ENCODE results near the gene BAZ2B.
"Not testable (repeated sequence)": the region's sequence is repeated elsewhere in the genome, so short reads cannot be mapped to it uniquely, and the experiment has no call there.

Gene BAZ2B

GRCh38 chr2:159571540-159572260, 44.6 kb downstream of the BAZ2B start:
- no peak for FAIRE-seq

DNA sequence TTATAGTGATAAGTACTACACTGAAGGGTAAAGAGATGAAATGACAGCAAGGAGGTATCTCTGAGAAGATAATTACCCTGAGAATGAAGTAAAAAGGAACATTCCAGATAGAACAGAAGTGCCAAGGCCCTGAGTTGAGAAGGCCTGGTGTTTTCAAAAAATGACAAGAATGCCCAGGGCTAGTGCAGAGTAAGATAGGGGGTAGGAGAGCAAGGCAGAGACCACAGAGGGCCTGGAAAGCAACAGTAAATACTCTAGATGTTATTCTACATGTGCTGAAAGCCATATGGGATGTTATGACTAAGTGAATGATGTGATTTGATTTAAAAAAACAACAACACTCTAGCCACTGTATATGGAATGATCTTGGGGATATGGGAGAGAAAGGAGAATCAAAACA, 52.3 kb downstream of the BAZ2B start:
- no peak for FAIRE-seq

DNA sequence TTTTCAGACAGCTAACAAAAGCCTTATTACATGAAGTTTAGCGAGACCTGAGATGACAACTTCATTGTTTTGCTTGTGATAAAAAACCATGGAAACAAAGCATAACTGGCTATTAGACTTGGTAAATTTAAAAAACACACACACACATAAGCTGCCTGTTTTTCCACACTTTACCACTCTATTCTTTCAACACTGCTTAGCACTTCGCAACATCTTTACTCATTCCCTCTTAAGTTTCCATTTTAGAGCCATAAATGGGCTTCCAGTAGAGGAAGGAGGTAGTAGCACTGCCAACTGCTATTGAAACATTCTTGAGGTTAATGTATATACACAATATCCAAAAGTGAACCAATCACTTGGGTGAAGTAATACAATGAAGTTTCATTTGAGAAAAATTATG, 54.1 kb downstream of the BAZ2B start:
- no peak for FAIRE-seq

DNA sequence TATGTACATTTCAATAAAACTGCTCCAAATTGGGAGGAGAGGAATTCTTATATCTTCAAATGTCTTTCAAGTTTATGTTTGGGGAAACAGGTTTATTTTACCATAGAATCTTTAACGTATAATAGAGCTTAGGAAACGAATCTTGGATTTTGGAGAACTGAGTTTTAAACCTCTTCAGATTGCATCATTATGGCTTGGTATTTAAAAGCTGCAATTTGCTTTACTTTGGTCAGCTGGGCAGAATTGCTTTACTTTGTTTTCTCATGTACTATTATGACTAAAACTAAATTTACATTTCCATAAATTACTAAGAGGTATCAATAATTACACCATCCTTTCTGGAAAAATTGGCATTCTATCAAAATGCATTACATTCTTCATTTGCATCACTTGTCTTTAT, 54.6 kb downstream of the BAZ2B start:
- FAIRE-seq: no peak

- FAIRE-seq: no peak
Measured at GRCh38 chr2:159561242-159561641, 55.1 kb downstream of the BAZ2B start.

GRCh38 chr2:159559034-159559433, 57.3 kb downstream of the BAZ2B start:
- FAIRE-seq: no peak

- FAIRE-seq: no peak
Measured at GRCh38 chr2:159558479-159558878, 57.9 kb downstream of the BAZ2B start.

- FAIRE-seq: no peak
Measured at GRCh38 chr2:159557437-159558034, 58.8 kb downstream of the BAZ2B start.

GRCh38 chr2:159555651-159556392, 60.5 kb downstream of the BAZ2B start:
- peak; percentile 98 for FAIRE-seq

GRCh38 chr2:159553727-159554126, 62.6 kb downstream of the BAZ2B start:
- peak; percentile 30 for FAIRE-seq

DNA sequence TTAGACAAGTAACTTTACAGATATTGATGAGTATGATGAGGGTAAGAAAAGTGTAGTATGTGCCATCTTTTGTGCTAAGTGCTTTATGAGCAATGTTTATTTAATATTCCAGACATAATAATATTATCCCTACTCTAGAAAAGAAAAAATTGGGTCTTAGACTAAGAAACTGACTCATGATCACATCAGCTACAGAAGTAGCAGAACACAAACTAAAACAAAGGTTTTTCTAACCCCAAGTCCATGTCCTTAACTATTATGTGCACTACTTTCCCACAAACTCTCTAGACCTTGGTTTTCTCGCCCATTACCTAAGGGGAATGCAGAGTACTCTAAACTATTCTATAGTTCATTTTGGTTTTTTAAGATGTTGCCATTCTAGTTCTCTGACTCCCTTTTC, 64.5 kb downstream of the BAZ2B start:
- FAIRE-seq: no peak

GRCh38 chr2:159550231-159550630, 66.1 kb downstream of the BAZ2B start:
- no peak for FAIRE-seq

DNA sequence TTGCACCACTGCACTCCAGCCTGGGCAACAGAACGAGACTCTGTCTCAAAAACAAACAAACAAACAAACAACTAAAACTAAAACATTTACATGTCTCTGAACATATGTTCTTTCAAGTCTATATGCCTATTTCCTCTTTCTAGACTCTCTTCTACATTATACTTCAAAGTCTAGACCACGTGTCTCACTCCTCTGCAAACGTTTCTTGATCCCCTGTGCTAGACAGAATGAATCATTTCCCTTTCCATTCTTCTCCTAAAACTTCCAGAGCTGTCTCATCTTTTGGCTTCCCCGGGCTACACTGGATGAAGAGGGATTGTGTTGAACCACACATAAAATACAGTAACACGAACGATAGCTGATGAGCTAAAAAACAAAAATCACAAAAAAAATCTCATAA, 67.1 kb downstream of the BAZ2B start:
- no peak for FAIRE-seq

DNA sequence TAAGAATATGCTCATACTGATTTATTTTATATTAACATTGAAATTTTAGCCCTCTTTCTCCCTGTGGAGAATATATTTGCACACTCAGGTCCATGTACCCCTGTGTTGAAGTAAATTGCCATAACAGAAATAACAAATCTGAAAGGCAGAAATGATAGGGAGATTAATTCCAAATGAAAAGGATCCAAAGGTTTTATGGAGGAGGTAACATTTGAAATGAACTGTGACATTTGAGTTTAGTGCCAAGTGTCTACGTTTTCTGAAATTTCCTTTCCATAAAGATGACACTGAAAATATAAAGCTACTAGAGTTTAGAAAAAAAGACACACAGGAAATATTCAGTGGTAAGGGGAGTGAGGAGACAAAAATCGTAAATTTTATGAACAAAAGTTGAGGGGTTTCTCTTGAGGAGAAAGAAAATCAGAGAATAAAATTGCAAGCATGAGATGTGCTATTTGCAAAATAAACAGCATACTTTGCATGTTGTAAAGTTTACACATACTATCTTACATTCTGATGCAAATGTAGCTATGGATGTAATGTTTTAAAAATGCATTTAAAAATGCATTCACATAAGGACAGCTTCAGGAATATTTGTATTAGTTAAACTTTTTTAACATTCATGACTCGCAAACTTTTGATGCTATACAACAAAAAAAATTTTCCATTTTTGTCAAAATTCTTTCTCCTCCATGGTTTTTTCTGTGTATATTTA, 69.5 kb downstream of the BAZ2B start:
- FAIRE-seq: no peak

DNA sequence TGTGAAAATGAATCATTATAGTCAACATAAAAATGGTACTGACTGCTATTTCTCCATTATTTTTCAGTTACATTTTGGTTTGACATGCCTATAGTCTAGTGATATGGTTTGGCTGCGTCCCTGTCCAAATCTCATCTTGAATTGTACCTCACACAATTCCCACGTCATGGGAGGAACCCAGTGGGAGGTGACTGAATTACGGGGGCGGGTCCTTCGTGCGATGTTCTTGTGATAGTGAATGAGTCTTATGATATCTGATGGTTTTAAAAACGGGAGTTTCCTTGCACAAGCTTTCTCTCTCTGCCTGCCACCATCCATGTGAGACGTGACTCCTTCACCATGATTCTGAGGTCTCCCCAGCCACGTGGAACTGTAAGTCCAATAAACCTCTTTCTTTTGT, 70.3 kb downstream of the BAZ2B start:
- FAIRE-seq: peak; percentile 70

DNA sequence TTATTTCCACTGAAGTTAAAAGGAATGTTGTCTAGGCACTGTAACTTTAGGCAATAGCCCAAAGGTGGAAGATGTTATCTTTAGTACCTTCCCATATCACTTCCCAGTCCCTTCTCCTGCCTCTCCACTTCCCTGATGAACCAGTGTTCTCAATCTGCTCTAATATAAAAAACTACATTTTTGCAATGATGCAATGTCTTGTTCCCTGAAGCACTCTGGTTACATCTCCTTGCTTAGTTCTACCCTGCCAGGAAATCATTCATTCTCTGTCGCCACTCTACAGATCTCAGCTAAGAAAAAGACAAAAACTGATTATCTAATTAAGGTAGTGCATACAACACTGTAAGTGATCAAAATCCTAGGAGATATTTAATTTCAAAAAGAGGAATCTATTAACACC, 71.3 kb downstream of the BAZ2B start:
- FAIRE-seq: no peak

- FAIRE-seq: no peak
Measured at GRCh38 chr2:159542101-159542500, 74.2 kb downstream of the BAZ2B start.

GRCh38 chr2:159539701-159540100, 76.6 kb downstream of the BAZ2B start:
- no peak for FAIRE-seq

DNA sequence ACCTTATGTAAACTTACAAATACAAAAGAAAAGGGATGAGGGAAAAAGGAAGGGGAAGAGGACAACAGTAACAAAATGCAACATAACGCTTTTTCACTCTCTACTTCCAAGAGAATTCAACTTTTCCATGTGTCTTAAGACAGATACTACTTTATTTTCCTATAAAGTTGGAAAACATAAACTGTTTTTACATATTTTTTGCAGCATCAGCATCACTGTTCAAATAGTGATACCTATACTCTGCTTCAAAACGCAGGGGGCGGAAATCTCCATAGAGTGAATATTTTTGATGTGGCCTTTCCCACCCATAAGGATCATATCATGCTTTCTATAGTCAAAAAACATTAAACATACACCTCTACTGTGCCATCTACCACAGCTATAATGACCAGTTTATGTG, 77.5 kb downstream of the BAZ2B start:
- FAIRE-seq: no peak

- not testable (repeated sequence) for FAIRE-seq
Measured at GRCh38 chr2:159535261-159535660, 81.1 kb downstream of the BAZ2B start.

GRCh38 chr2:159531475-159531874, 84.9 kb downstream of the BAZ2B start:
- FAIRE-seq: no peak

- FAIRE-seq: no peak
Measured at GRCh38 chr2:159526433-159526832, 89.9 kb downstream of the BAZ2B start.

DNA sequence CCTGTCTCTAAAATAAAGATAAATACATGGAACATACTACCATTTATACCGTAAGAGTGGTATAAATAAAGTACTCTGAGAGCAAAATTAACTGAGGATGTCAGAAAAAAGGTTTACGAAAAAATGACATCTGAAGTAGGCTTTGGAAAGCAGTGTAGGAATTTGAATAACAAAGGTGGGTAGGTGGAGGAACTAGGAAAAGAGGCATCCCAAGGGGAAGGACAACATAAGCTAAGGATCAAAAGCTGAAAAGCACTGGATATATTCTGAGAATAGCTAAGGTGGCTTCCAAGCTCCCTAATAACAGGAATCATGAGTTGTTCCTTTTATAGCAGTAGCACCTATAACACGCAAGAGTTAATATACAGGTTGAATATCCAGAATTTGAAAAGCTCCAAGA, 91.3 kb downstream of the BAZ2B start:
- no peak for FAIRE-seq

GRCh38 chr2:159521272-159521671, 95.1 kb downstream of the BAZ2B start:
- FAIRE-seq: peak; percentile 72
